GM23338 (cell line): ENCODE data around the gene PPP1R7. TPM values are rescaled to one million over a fixed set of nuclear protein-coding genes. Genes with fewer than 3 reads are reported as not detected.

Experiments
- ATAC-seq: fragments of 200-7000 bp; cut with Tn5 transposase; 3 replicates; pipeline ENCODE4 v1.9.1; 2020
- DNase-seq: peaks from one replicate; pipeline ENCODE4 v3.0.0-alpha.2; 2015; ENCODE audit warnings: low spot score
- H2AFZ ChIP-seq: fragments of 200-600 bp; sonication (generic); 2 replicates; pipeline ENCODE4 v1.8.0; 2016; ENCODE audit warnings: antibody characterized with exemption, mild to moderate bottlenecking, moderate library complexity
- H3F3A ChIP-seq: fragments of 200-600 bp; sonication (generic); replicated peaks from 2 replicates; pipeline ENCODE4 v1.8.0; 2017; ENCODE audit warnings: antibody characterized with exemption, mixed run types, low read depth
- H3K27ac ChIP-seq: fragments of 200-600 bp; sonication (generic); 2 replicates; pipeline ENCODE4 v1.6.1; 2016; ENCODE audit warnings: low read depth
- H3K27me3 ChIP-seq: fragments of 200-600 bp; sonication (generic); 2 replicates; pipeline ENCODE4 v1.8.0; 2016; ENCODE audit warnings: mild to moderate bottlenecking, mixed run types, moderate library complexity; ENCODE audit not compliant: insufficient read depth
- H3K36me3 ChIP-seq: fragments of 200-600 bp; sonication (generic); 2 replicates; pipeline ENCODE4 v1.8.0; 2016; ENCODE audit warnings: mild to moderate bottlenecking; ENCODE audit not compliant: insufficient read depth
- H3K4me1 ChIP-seq: fragments of 200-600 bp; sonication (generic); 2 replicates; pipeline ENCODE4 v1.8.0; 2016; ENCODE audit warnings: mild to moderate bottlenecking, moderate library complexity; ENCODE audit not compliant: insufficient read depth
- H3K4me2 ChIP-seq: fragments of 200-600 bp; sonication (generic); 2 replicates; pipeline ENCODE4 v1.7.1; 2017; ENCODE audit warnings: mixed run types
- H3K4me3 ChIP-seq: fragments of 200-600 bp; sonication (generic); 2 replicates; pipeline ENCODE4 v1.6.1; 2016; ENCODE audit warnings: mixed run types
- H3K79me2 ChIP-seq: fragments of 200-600 bp; sonication (generic); replicated peaks from 2 replicates; pipeline ENCODE4 v1.8.0; 2017; ENCODE audit warnings: mild to moderate bottlenecking; ENCODE audit not compliant: insufficient read depth
- H3K9me2 ChIP-seq: fragments of 200-600 bp; sonication (generic); 2 replicates; pipeline ENCODE4 v1.8.0; 2017; ENCODE audit not compliant: insufficient read depth
- H4K20me1 ChIP-seq: fragments of 200-600 bp; sonication (generic); replicated peaks from 2 replicates; pipeline ENCODE4 v1.8.0; 2017; ENCODE audit warnings: mild to moderate bottlenecking; ENCODE audit not compliant: insufficient read depth
- H3K27ac Mint-ChIP-seq: 2 replicates; pipeline ENCODE4 v1.8.0; 2020; ENCODE audit warnings: inconsistent platforms, mild to moderate bottlenecking, moderate library complexity, mixed read lengths
- H3K27me3 Mint-ChIP-seq: 3 replicates; pipeline ENCODE4 v1.8.0; 2022; ENCODE audit warnings: low read depth, mild to moderate bottlenecking, moderate library complexity, mixed read lengths, inconsistent platforms; ENCODE audit not compliant: insufficient read depth, poor library complexity
- H3K36me3 Mint-ChIP-seq: 3 replicates; pipeline ENCODE4 v1.8.0; 2021; ENCODE audit warnings: low read depth, mild to moderate bottlenecking, inconsistent platforms, moderate library complexity, mixed read lengths
- H3K4me1 Mint-ChIP-seq: 3 replicates; pipeline ENCODE4 v1.8.0; 2020; ENCODE audit warnings: mild to moderate bottlenecking, inconsistent platforms, mixed read lengths
- H3K4me3 Mint-ChIP-seq: 3 replicates; pipeline ENCODE4 v1.8.0; 2021; ENCODE audit warnings: moderate library complexity, mild to moderate bottlenecking, inconsistent platforms, mixed read lengths
- H3K9me3 Mint-ChIP-seq: 3 replicates; pipeline ENCODE4 v1.8.0; 2020; ENCODE audit warnings: moderate library complexity, mild to moderate bottlenecking, inconsistent platforms, mixed read lengths
- CREB1 ChIP-seq: fragments of 250-450 bp; sonication (Bioruptor Pico); IDR thresholded peaks from 2 replicates; pipeline ENCODE4 v1.5.0; 2020; ENCODE audit warnings: low read depth, mild to moderate bottlenecking, moderate library complexity
- EZH2 ChIP-seq: fragments of 200-600 bp; sonication (generic); IDR thresholded peaks from one replicate; pipeline ENCODE4 v1.8.0; 2017; ENCODE audit warnings: antibody characterized with exemption, mild to moderate bottlenecking, low read depth; ENCODE audit not compliant: unreplicated experiment
- EZH2phosphoT487 ChIP-seq: fragments of 200-600 bp; sonication (generic); IDR thresholded peaks from one replicate; pipeline ENCODE4 v1.8.1; 2018; ENCODE audit warnings: antibody characterized with exemption; ENCODE audit not compliant: unreplicated experiment
- JUNB ChIP-seq: IDR thresholded peaks from one replicate; pipeline ENCODE4 v1.6.1; 2016; ENCODE audit warnings: antibody characterized with exemption; ENCODE audit not compliant: unreplicated experiment
- STAT1 ChIP-seq: IDR thresholded peaks from one replicate; pipeline ENCODE4 v1.6.1; 2016; ENCODE audit warnings: antibody characterized with exemption; ENCODE audit not compliant: unreplicated experiment
- ZNF114 ChIP-seq: fragments of 250-450 bp; sonication (Bioruptor Pico); IDR thresholded peaks from 2 replicates; pipeline ENCODE4 v1.5.0; 2020; ENCODE audit warnings: mild to moderate bottlenecking, moderate library complexity
- polyA plus RNA-seq: library from polyadenylated mRNA; unstranded; fragments of >200 nt; fragmentation: Nextera tagmentation; extraction: Ambion mirVana; gene quantifications from 2 replicates; pipeline ENCODE4 v1.2.1, GENCODE V29; 2016
- total RNA-seq: library from RNA; depleted of rRNA; stranded (reverse); fragments of >200 nt; shearing (Covaris generic); gene quantifications from 2 replicates; pipeline ENCODE4 v1.2.3, GENCODE V29; 2014
- TF ChIP-seq, protein P1 (sequence below): fragments of 250-450 bp; sonication (Bioruptor Pico); IDR thresholded peaks from 2 replicates; pipeline ENCODE4 v1.5.0; 2020; ENCODE audit warnings: mild to moderate bottlenecking, moderate library complexity
- TF ChIP-seq, protein P2 (sequence below), 2 experiments: fragments of 200-600 bp in 1 of 2; sonication (generic) in 1 of 2; conservative IDR thresholded peaks; 2 replicates each; pipeline versions ENCODE4 v1.5.1 to v1.6.1; 2016 to 2017; ENCODE audit warnings: antibody characterized with exemption in 2 of 2, low read depth in 2 of 2, mild to moderate bottlenecking in 2 of 2, moderate library complexity in 1 of 2
- TF ChIP-seq, protein P3 (sequence below): IDR thresholded peaks from one replicate; pipeline ENCODE4 v1.6.1; 2018; ENCODE audit warnings: antibody characterized with exemption; ENCODE audit not compliant: unreplicated experiment

PPP1R7 gene
- total and polyA plus RNA-seq, 2 experiments from 2014 or later, result 48.2 to 94.3 TPM

- TF ChIP-seq, protein P1, sequence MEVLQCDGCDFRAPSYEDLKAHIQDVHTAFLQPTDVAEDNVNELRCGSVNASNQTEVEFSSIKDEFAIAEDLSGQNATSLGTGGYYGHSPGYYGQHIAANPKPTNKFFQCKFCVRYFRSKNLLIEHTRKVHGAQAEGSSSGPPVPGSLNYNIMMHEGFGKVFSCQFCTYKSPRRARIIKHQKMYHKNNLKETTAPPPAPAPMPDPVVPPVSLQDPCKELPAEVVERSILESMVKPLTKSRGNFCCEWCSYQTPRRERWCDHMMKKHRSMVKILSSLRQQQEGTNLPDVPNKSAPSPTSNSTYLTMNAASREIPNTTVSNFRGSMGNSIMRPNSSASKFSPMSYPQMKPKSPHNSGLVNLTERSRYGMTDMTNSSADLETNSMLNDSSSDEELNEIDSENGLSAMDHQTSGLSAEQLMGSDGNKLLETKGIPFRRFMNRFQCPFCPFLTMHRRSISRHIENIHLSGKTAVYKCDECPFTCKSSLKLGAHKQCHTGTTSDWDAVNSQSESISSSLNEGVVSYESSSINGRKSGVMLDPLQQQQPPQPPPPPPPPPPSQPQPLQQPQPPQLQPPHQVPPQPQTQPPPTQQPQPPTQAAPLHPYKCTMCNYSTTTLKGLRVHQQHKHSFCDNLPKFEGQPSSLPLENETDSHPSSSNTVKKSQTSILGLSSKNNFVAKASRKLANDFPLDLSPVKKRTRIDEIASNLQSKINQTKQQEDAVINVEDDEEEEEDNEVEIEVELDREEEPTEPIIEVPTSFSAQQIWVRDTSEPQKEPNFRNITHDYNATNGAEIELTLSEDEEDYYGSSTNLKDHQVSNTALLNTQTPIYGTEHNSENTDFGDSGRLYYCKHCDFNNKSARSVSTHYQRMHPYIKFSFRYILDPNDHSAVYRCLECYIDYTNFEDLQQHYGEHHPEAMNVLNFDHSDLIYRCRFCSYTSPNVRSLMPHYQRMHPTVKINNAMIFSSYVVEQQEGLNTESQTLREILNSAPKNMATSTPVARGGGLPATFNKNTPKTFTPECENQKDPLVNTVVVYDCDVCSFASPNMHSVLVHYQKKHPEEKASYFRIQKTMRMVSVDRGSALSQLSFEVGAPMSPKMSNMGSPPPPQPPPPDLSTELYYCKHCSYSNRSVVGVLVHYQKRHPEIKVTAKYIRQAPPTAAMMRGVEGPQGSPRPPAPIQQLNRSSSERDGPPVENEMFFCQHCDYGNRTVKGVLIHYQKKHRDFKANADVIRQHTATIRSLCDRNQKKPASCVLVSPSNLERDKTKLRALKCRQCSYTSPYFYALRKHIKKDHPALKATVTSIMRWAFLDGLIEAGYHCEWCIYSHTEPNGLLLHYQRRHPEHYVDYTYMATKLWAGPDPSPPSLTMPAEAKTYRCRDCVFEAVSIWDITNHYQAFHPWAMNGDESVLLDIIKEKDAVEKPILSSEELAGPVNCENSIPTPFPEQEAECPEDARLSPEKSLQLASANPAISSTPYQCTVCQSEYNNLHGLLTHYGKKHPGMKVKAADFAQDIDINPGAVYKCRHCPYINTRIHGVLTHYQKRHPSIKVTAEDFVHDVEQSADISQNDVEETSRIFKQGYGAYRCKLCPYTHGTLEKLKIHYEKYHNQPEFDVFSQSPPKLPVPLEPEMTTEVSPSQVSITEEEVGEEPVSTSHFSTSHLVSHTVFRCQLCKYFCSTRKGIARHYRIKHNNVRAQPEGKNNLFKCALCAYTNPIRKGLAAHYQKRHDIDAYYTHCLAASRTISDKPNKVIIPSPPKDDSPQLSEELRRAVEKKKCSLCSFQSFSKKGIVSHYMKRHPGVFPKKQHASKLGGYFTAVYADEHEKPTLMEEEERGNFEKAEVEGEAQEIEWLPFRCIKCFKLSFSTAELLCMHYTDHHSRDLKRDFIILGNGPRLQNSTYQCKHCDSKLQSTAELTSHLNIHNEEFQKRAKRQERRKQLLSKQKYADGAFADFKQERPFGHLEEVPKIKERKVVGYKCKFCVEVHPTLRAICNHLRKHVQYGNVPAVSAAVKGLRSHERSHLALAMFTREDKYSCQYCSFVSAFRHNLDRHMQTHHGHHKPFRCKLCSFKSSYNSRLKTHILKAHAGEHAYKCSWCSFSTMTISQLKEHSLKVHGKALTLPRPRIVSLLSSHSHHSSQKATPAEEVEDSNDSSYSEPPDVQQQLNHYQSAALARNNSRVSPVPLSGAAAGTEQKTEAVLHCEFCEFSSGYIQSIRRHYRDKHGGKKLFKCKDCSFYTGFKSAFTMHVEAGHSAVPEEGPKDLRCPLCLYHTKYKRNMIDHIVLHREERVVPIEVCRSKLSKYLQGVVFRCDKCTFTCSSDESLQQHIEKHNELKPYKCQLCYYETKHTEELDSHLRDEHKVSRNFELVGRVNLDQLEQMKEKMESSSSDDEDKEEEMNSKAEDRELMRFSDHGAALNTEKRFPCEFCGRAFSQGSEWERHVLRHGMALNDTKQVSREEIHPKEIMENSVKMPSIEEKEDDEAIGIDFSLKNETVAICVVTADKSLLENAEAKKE (CRISPR knock-in tag), result no peak
- no peak for TF ChIP-seq JUNB
- no peak for TF ChIP-seq STAT1
Observed at GRCh38 chr2:241112592-241112991, 37.7 kb upstream of the PPP1R7 start (continued).

- Histone ChIP-seq H3K4me2 (no peak overlapping the region), H3K27me3 (no peaks in the 10 kb centered on the region), H3F3A (no peaks in the 10 kb centered on the region), H3K27ac (no peak overlapping the region), H3K79me2 (no peaks in the 10 kb centered on the region), H2AFZ (no peak overlapping the region), H3K4me1 (no peaks in the 10 kb centered on the region), H3K4me3 (no peak overlapping the region), H3K9me2 (no peaks in the 10 kb centered on the region), H4K20me1 (no peaks in the 10 kb centered on the region; the same call in 1 of the 2 replicates), H3K36me3 (no peaks in the 10 kb centered on the region)
- Mint-ChIP-seq H3K9me3 (no peaks in the 10 kb centered on the region), H3K27ac (no peak overlapping the region), H3K4me1 (no peaks in the 10 kb centered on the region), H3K27me3 (peaks cover 4% of the 10 kb centered on the region), H3K36me3 (peaks cover 22% of the 10 kb centered on the region; the same call in 2 of the 3 replicates), H3K4me3 (no peak overlapping the region)
- no peak for ATAC-seq
- DNase-seq, result no peak
- TF ChIP-seq JUNB, result no peak
- no peak for TF ChIP-seq CREB1
- no peak for TF ChIP-seq EZH2phosphoT487
- TF ChIP-seq ZNF114 (CRISPR knock-in tag), result no peak
- no peak for TF ChIP-seq EZH2
- TF ChIP-seq, protein P2, sequence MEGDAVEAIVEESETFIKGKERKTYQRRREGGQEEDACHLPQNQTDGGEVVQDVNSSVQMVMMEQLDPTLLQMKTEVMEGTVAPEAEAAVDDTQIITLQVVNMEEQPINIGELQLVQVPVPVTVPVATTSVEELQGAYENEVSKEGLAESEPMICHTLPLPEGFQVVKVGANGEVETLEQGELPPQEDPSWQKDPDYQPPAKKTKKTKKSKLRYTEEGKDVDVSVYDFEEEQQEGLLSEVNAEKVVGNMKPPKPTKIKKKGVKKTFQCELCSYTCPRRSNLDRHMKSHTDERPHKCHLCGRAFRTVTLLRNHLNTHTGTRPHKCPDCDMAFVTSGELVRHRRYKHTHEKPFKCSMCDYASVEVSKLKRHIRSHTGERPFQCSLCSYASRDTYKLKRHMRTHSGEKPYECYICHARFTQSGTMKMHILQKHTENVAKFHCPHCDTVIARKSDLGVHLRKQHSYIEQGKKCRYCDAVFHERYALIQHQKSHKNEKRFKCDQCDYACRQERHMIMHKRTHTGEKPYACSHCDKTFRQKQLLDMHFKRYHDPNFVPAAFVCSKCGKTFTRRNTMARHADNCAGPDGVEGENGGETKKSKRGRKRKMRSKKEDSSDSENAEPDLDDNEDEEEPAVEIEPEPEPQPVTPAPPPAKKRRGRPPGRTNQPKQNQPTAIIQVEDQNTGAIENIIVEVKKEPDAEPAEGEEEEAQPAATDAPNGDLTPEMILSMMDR (conservative IDR thresholded peaks at IDR 0.05; ENCODE audit: low read depth in 2 of 2), result no peak
- TF ChIP-seq, protein P3, sequence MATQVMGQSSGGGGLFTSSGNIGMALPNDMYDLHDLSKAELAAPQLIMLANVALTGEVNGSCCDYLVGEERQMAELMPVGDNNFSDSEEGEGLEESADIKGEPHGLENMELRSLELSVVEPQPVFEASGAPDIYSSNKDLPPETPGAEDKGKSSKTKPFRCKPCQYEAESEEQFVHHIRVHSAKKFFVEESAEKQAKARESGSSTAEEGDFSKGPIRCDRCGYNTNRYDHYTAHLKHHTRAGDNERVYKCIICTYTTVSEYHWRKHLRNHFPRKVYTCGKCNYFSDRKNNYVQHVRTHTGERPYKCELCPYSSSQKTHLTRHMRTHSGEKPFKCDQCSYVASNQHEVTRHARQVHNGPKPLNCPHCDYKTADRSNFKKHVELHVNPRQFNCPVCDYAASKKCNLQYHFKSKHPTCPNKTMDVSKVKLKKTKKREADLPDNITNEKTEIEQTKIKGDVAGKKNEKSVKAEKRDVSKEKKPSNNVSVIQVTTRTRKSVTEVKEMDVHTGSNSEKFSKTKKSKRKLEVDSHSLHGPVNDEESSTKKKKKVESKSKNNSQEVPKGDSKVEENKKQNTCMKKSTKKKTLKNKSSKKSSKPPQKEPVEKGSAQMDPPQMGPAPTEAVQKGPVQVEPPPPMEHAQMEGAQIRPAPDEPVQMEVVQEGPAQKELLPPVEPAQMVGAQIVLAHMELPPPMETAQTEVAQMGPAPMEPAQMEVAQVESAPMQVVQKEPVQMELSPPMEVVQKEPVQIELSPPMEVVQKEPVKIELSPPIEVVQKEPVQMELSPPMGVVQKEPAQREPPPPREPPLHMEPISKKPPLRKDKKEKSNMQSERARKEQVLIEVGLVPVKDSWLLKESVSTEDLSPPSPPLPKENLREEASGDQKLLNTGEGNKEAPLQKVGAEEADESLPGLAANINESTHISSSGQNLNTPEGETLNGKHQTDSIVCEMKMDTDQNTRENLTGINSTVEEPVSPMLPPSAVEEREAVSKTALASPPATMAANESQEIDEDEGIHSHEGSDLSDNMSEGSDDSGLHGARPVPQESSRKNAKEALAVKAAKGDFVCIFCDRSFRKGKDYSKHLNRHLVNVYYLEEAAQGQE, result no peak
Observed at GRCh38 chr2:241114836-241115235, 35.4 kb upstream of the PPP1R7 start.
